Common myeloid progenitor, CD34-positive (primary cell): ENCODE data around the gene UPF2.
"Not testable (repeated sequence)": the region's sequence is repeated elsewhere in the genome, so short reads cannot be mapped to it uniquely, and the experiment has no call there.

Experiments
- CTCF ChIA-PET: fragments of 350-600 bp; sonication (Branson Sonifier 250); formaldehyde crosslinking; loops from one replicate; lab custom pipeline; 2021; ENCODE audit warnings: antibody characterized with exemption; lab: Charles Lee
- POLR2A ChIA-PET: fragments of 350-600 bp; sonication (Branson Sonifier 250); formaldehyde crosslinking; loops from one replicate; lab custom pipeline; 2021; ENCODE audit warnings: antibody characterized with exemption; lab: Charles Lee
- DNase-seq, 3 donors: peaks; one replicate each; pipeline versions ENCODE4 v3.0.0 to v3.0.0-alpha.2; 2013
- H3K27ac ChIP-seq, 2 experiments: 1 replicate in 1 of 2; 2 replicates in 1 of 2; pipeline ENCODE4 v1.7.0; 2013; ENCODE audit warnings: inconsistent platforms in 2 of 2, low read length in 2 of 2, mild to moderate bottlenecking in 2 of 2, low read depth in 1 of 2, moderate library complexity in 1 of 2; ENCODE audit not compliant: severe bottlenecking in 2 of 2, insufficient read depth in 1 of 2, poor library complexity in 1 of 2
- H3K27me3 ChIP-seq, 5 experiments: replicated peaks in 2 of 5; 1 replicate in 3 of 5; 2 replicates in 2 of 5; pipeline versions ENCODE4 v1.6.1 to v1.7.0; 2013; ENCODE audit warnings: low read length in 4 of 5, mild to moderate bottlenecking in 2 of 5, moderate library complexity in 2 of 5, inconsistent platforms in 1 of 5; ENCODE audit not compliant: insufficient read depth in 5 of 5, control insufficient read depth in 4 of 5
- H3K36me3 ChIP-seq, 4 experiments: 1 replicate in 2 of 4; 2 replicates in 2 of 4; pipeline versions ENCODE4 v1.6.1 to v1.7.0; 2013; ENCODE audit warnings: low read length in 3 of 4, control low read depth in 1 of 4, mild to moderate bottlenecking in 1 of 4; ENCODE audit not compliant: control insufficient read depth in 4 of 4, insufficient read depth in 4 of 4
- H3K4me1 ChIP-seq, 4 experiments: 1 replicate in 3 of 4; 2 replicates in 1 of 4; pipeline versions ENCODE4 v1.6.1 to v1.7.1; 2013; ENCODE audit warnings: low read length in 3 of 4, mild to moderate bottlenecking in 3 of 4, control low read depth in 1 of 4, inconsistent platforms in 1 of 4, moderate library complexity in 1 of 4; ENCODE audit not compliant: control insufficient read depth in 4 of 4, insufficient read depth in 4 of 4; ENCODE audit errors: control extremely low read depth in 1 of 4
- H3K4me3 ChIP-seq, 7 experiments: 1 replicate in 4 of 7; 2 replicates in 3 of 7; pipeline versions ENCODE4 v1.5.1 to v1.7.0; 2013; ENCODE audit warnings: mild to moderate bottlenecking in 7 of 7, low read length in 6 of 7, moderate library complexity in 6 of 7, inconsistent platforms in 2 of 7, low read depth in 2 of 7, control low read depth in 1 of 7; ENCODE audit not compliant: insufficient read depth in 4 of 7, control insufficient read depth in 1 of 7; ENCODE audit errors: extremely low read depth in 1 of 7
- H3K9me3 ChIP-seq, 5 experiments: 1 replicate in 4 of 5; 2 replicates in 1 of 5; pipeline versions ENCODE4 v1.6.1 to v1.7.1; 2013; ENCODE audit warnings: low read length in 4 of 5, mild to moderate bottlenecking in 2 of 5, inconsistent platforms in 1 of 5, low read depth in 1 of 5, moderate library complexity in 1 of 5; ENCODE audit not compliant: control insufficient read depth in 4 of 5, insufficient read depth in 2 of 5; ENCODE audit errors: control extremely low read depth in 1 of 5
- WGBS: methylation state at CpG from one replicate; pipeline ENCODE4 v1.1.5; 2013; ENCODE audit not compliant: insufficient coverage; 5-methylcytosine and 5-hydroxymethylcytosine counted together

UPF2 gene

GRCh38 chr10:12010353-12010752, 32.3 kb downstream of the UPF2 start:
- H3K9me3 ChIP-seq = peaks cover 0 to 18% (median 9%) of the 10 kb centered on the region in 5 experiments
- no peaks in the 10 kb centered on the region for H3K4me1 ChIP-seq
- no peaks in the 10 kb centered on the region for H3K27me3 ChIP-seq
- H3K27ac ChIP-seq = no peak overlapping the region
- ChIA-PET POLR2A (no interaction called here), CTCF (interaction anchor here (1.2 to 1.7 kb wide), 3 partner anchors 14 to 56 kb away, joined by 3 read pairs; no protein-coding TSS in a partner anchor)
- peaks cover 23 to 57% (median 44%) of the 10 kb centered on the region in 4 experiments for H3K36me3 ChIP-seq
- DNase-seq = no peak
- no peak overlapping the region for H3K4me3 ChIP-seq
- WGBS = no CpG with 5 or more reads among the region's 4 CpGs

- H3K27me3 ChIP-seq, POLR2A ChIA-PET, H3K27ac ChIP-seq, DNase-seq, H3K4me1 ChIP-seq, H3K4me3 ChIP-seq: not testable (repeated sequence)
- Histone ChIP-seq H3K36me3 (peaks cover 27 to 64% (median 47%) of the 10 kb centered on the region in 4 experiments), H3K9me3 (peaks cover 0 to 18% (median 9%) of the 10 kb centered on the region in 5 experiments)
- CTCF ChIA-PET = interaction anchor here (0.9 to 1.7 kb wide), 2 partner anchors 8 to 12 kb away, joined by 3 read pairs; no protein-coding TSS in a partner anchor
These were observed 33.8 kb downstream of the UPF2 start for GRCh38 chr10:12008842-12009241.

GRCh38 chr10:12006671-12007070, 35.9 kb downstream of the UPF2 start:
- POLR2A ChIA-PET = no interaction called here
- Histone ChIP-seq H3K27ac (no peak overlapping the region), H3K4me1 (no peaks in the 10 kb centered on the region), H3K9me3 (peaks cover 0 to 18% (median 9%) of the 10 kb centered on the region in 5 experiments), H3K27me3 (no peaks in the 10 kb centered on the region), H3K4me3 (no peak overlapping the region), H3K36me3 (peaks cover 30 to 73% (median 50%) of the 10 kb centered on the region in 4 experiments)
- CTCF ChIA-PET = interaction anchor here (1.8 kb wide), 1 partner anchor 10 kb away, joined by 4 read pairs; no protein-coding TSS in a partner anchor
- WGBS = 97% methylated on average over 3 of the region's 4 CpGs
- DNase-seq = no peak

GRCh38 chr10:11993834-11994468, 48.7 kb downstream of the UPF2 start:
- CTCF ChIA-PET = interaction anchor here (0.5 to 1.4 kb wide), 3 partner anchors 8 to 717 kb away, joined by 3 to 6 read pairs (median 3); no protein-coding TSS in a partner anchor

GRCh38 chr10:11988924-11989323, 53.7 kb downstream of the UPF2 start:
- ChIA-PET CTCF (interaction anchor here (0.7 to 2.5 kb wide), 8 partner anchors 9 to 206 kb away, joined by 3 to 22 read pairs (median 4); partner anchors contain the start of gene UPF2), POLR2A (no interaction called here)
- 86% methylated on average over 1 of the region's 1 CpG for WGBS
- Histone ChIP-seq H3K36me3 (peaks cover 9 to 46% (median 16%) of the 10 kb centered on the region in 4 experiments), H3K27me3 (no peaks in the 10 kb centered on the region), H3K9me3 (no peaks in the 10 kb centered on the region), H3K4me1 (peaks cover 9 to 34% (median 15%) of the 10 kb centered on the region in 4 experiments), H3K27ac (no peak overlapping the region), H3K4me3 (no peak overlapping the region)
- DNase-seq = no peak

More at GRCh38 chr10:11993834-11994468, 48.7 kb downstream of the UPF2 start:
- POLR2A ChIA-PET = interaction anchor here (0.7 kb wide), 1 partner anchor 69 kb away, joined by 5 read pairs; no protein-coding TSS in a partner anchor
- 96% methylated on average over 3 of the region's 6 CpGs for WGBS
- Histone ChIP-seq H3K4me1 (peaks cover 17 to 49% (median 21%) of the 10 kb centered on the region in 4 experiments), H3K36me3 (peaks cover 2 to 54% (median 17%) of the 10 kb centered on the region in 4 experiments), H3K9me3 (no peaks in the 10 kb centered on the region), H3K4me3 (peak overlapping the region in 4 of 7 experiments; percentile 7 to 37 (median 28)), H3K27me3 (no peaks in the 10 kb centered on the region), H3K27ac (peak overlapping the region in 1 of 2 experiments; percentile 57)
- DNase-seq = peak; percentile 39 to 76 (median 62)

- H3K27me3 ChIP-seq = no peaks in the 10 kb centered on the region
- peaks cover 0 to 13% (median 2%) of the 10 kb centered on the region in 4 experiments for H3K4me1 ChIP-seq
- peaks cover 13 to 50% (median 20%) of the 10 kb centered on the region in 4 experiments for H3K36me3 ChIP-seq
- DNase-seq = peak; percentile 86 to 91 (median 87)
- H3K27ac ChIP-seq = no peak overlapping the region
- H3K9me3 ChIP-seq = no peaks in the 10 kb centered on the region
- ChIA-PET CTCF (interaction anchor here (0.7 to 2.3 kb wide), 24 partner anchors 8 to 229 kb away, joined by 3 to 37 read pairs (median 4); partner anchors contain the start of gene UPF2), POLR2A (no interaction called here)
- 0% methylated on average over 3 of the region's 7 CpGs for WGBS
- H3K4me3 ChIP-seq = no peak overlapping the region
These were observed 55.9 kb downstream of the UPF2 start for GRCh38 chr10:11986593-11987216.
